Body of pancreas (tissue), 4 donors: ENCODE results near the gene FAM13A.

Source experiments
- POLR2A ChIP-seq, 3 donors: fragments of 450-650 bp; IDR thresholded peaks; one replicate each; pipeline ENCODE4 v1.6.1; 2016; ENCODE audit warnings: antibody characterized with exemption in 3 of 3, mild to moderate bottlenecking in 2 of 3
- TF ChIP-seq, protein P1 (sequence below), 7 experiments: fragments of 450-650 bp in 4 of 7; fragments of 200-600 bp in 3 of 7; sonication (generic) in 3 of 7; IDR thresholded peaks; one replicate each; pipeline ENCODE4 v1.5.1; 2016 to 2019; ENCODE audit warnings: antibody characterized with exemption in 7 of 7

DNA sequence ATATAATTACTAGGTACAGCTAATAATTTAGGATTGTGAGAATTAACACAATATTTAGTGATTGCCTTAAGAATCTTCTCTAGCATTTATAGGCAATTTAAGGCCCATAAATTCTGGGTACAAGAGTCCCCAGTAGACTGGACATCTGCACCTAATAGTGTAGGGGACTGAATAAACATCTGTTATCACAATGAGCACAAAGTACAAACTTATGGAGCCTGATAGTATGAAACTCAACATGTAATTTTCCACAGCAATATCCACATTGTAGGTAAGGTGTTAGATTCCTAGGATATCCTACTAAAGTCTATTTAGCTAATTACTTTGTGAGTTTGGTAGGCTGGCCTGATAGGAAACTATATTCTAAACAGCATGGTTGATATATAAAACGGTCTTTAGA, 178.3 kb downstream of the FAM13A start:
- TF ChIP-seq, protein P1, sequence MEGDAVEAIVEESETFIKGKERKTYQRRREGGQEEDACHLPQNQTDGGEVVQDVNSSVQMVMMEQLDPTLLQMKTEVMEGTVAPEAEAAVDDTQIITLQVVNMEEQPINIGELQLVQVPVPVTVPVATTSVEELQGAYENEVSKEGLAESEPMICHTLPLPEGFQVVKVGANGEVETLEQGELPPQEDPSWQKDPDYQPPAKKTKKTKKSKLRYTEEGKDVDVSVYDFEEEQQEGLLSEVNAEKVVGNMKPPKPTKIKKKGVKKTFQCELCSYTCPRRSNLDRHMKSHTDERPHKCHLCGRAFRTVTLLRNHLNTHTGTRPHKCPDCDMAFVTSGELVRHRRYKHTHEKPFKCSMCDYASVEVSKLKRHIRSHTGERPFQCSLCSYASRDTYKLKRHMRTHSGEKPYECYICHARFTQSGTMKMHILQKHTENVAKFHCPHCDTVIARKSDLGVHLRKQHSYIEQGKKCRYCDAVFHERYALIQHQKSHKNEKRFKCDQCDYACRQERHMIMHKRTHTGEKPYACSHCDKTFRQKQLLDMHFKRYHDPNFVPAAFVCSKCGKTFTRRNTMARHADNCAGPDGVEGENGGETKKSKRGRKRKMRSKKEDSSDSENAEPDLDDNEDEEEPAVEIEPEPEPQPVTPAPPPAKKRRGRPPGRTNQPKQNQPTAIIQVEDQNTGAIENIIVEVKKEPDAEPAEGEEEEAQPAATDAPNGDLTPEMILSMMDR (IDR thresholded peaks at IDR 0.05) = no peak
- TF ChIP-seq POLR2A (IDR thresholded peaks at IDR 0.05) = no peak
